SH-SY5Y (cell line): Measurements from ENCODE around the gene ARFGAP3.

Source experiments
- GATA2 ChIP-seq: IDR thresholded peaks from 2 replicates; pipeline ENCODE4 v1.6.1; 2011; ENCODE audit warnings: mild to moderate bottlenecking, low read depth, low read length
- GATA3 ChIP-seq: IDR thresholded peaks from 2 replicates; pipeline ENCODE4 v1.6.1; 2011; ENCODE audit warnings: low read depth, mild to moderate bottlenecking, low read length, moderate library complexity

The ARFGAP3 gene

DNA sequence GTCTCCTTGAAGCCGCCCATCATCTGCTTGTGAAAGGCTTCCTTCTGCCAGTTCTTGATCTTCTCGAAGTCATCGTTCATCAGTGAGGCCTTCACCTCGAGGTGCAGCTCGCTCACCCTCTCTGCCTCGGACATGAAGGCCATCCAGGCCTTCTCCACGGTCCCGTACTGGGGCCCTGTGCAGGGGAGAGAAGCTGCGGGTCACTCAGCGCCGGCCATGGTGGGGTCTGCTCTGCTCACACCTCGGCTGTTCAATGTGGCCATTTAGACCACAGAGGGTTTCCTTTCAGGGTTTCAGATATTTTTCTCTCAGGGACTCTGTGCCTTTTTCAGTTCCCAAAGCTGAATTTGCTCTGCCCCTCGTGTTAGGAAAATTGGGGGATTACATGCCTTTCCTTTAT is 33.9 kb upstream of the ARFGAP3 start:
- TF ChIP-seq GATA2 = no peak
- TF ChIP-seq GATA3 = no peak

DNA sequence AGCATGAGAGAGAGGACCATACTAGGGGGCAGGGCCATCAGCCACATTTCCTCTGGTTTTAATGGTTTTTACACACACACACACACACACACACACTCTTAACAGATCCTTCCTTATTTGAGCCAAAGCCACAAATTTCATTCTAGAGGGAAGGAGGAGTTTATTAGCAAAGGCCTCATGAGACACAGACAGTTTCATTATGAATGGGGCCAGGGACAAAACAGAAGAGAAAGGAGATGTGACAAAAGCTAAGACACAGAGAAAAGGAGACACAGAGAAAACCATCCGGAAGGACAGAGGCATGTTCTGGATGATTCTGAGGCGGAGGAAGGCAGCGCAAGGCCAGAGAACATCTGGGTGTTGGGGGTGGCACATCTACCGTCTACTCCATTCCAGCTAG is 32.2 kb upstream of the ARFGAP3 start:
- TF ChIP-seq GATA3 (no peak), GATA2 (no peak)

DNA sequence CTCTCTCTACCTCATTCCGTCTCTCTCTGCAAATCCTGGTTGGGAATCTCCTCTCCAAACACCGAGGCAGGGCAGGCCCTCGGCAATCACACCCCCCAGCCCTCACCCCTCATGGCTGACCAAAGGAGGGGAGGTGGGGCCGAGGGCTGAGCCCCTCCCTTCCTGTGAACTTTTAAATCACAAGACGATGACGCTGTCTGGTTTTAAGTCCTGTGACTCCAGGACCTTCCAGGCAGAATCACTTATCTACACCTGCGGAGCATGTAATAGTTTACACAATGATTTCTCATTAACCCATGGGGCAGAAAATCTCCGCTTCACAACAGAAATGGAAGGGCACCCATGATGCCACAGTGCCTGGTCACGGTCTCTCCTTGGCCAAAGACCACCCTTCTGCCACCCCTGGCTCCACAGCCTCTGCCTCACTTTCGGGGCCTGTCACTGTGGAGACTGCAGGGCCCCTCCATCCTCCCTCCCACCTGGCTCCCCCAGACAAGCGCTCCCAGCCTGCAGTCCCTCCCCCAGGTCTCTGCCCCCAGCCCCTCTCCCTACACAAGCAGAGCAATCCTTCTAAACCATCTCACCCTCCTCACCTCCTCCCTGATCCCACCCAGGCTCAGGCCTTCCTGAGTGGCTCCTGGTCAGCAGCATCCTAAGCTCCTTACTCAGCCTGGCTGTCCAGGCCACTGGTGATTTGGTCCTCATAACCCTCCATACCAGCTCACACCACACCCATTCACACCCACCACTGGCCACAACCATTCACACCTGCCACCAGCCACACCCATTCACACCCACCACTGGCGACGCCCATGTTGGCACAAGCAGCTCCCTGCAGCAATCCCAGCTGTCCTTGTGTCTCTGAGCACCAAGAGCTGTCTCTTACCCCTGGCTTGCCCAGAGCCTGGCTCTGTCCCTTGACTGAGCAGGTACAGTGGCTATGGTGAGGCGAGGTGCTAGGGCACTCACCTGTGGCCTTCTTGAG is 30.7 kb upstream of the ARFGAP3 start:
- TF ChIP-seq GATA2 (no peak), GATA3 (no peak)

DNA sequence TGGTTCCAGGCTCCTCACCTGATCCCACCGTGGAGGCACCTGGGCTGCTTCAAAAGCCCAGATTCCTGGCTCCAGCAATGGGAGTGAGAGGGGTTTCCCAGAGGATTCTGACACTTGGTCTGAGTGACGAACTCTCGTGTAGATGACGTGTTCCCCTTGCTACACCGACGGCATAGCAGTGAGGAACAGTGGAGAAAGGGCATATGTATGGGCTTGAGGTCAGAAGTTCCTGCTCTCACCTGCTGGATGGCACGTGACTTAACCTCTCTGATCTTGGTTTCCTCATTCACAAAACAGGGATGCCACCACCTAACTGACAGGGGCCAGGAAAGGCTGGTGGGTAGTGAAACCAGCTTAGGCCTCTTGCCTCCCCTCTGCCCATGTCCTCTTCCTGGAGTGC is 30.0 kb upstream of the ARFGAP3 start:
- no peak for TF ChIP-seq GATA2
- no peak for TF ChIP-seq GATA3

DNA sequence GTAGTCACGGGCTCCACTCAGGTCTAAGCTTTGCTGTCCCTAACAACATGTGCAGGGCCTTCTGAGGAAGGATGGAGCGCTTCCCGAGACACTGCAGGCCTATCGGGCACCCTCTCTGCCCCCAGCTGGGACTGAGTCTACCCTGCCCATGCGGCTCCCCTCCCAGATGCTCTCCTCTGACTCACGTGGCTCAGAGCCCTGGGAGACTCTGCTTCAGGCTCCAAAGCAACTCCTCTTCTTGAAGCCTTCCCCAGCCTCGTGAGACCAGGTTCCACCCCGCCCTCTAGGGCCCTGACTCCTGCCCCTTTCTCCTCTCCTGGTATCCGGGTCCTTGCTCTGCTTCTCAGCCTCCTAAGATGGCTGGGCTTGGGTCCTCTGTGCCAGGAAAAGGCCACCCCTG is 28.4 kb upstream of the ARFGAP3 start:
- TF ChIP-seq GATA2 = no peak
- no peak for TF ChIP-seq GATA3

DNA sequence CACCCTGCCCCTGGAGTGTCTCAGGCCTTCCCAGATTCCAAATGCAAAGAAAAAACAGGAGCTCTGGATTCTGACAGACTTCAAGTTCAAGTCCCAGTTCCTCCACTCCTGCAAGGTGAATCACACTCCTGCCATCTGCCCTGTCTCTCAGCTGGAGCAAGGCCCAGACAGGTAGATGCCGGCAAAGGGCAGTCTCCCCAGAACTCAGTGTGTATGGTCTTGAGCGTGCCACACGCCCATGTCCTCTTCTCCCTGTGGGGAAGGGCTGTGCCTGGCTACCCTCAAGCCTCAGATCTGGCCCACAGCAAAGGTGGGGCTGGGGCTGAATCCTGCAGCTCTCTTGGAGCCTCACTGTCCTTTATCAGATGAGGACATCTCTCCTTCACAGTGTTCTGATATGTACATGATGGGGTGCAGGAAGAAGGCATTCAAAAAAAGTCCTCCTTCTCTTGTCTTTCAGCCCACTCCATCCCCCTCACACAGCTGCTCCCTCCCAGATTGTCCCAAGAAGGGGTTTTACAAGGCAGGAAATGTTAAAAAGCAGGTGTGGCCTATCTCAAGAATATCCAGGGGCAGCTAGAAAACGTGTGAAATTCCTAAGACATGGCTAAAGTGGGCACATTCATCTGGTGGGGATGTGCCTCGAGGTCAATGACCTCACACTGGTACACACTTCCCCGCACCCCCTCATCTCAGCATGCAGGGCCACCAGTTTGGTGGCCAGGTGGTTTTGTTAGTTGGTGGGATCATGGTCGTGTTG is 27.7 kb upstream of the ARFGAP3 start:
- TF ChIP-seq GATA2 (no peak), GATA3 (no peak)

DNA sequence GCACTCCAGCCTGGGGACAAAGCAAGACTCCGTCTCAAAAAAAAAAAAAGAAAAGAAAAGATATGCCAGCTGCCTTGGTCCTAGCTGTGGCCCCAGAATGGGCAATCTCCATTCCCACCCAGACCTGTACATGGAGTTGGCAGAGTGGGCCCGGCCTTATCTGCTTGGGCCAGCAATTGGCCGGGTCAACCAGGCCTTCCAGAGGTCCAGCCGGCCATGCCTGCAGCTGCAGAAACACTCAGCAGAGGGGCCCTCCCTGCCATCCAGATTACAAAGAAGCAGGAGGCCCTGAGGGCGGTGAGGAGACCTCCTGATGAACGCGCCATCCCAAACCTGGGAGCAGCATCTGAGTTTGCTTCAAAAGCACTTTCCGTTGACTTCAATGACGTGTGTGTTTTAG is 26.9 kb upstream of the ARFGAP3 start:
- TF ChIP-seq GATA2 (no peak), GATA3 (no peak)

DNA sequence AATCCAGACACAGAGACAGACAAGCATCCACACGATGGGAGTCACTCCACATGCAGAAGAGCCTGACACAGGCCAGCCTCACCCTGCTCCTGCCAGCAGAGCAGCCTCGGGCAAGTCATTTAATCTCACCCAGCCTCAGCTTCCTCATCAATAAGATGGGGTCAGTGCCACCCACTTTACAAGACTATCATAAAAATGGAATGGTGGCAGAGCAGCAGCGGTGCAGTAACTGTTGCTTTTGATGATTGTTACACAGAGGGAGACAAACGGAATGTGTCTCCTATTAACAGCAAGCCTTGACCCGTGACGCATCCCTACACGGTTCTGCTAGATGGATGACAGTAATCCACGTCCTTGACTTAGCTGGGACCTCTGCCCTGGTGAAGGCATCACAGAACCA is 26.0 kb upstream of the ARFGAP3 start:
- TF ChIP-seq GATA3 (no peak), GATA2 (no peak)

DNA sequence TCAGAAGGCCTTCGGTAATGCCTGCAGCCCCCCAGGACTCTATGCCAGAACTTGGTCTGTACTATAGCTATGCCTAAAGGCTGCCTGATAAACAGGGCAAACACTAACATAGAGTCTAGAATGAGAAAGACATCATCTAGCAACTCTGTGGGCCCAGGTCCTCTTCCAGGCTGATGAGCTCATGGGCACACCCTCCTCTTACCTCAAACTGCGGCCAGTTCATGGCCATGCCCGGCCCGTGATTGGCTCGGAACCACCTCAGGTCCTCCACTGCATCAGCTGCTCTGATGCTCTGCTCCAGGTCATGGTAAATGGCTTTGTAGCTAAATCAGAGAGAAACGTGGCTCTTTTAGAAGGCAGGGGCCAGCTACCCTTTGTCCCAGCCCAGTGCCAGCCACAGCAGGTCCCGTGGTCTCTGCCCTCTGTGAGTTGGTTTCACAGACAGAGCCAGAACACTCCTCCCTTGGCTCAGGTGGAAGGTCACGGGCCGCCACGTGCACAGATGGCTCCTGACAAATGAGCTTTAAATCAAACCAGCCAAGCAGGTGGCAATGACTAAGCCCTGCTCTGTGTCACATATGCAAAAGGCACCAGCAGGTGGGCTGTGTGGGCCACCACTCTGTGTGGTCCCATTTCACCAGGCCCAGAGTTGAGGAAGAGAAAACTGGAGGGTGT is 25.0 kb upstream of the ARFGAP3 start:
- TF ChIP-seq GATA3 (no peak), GATA2 (no peak)

DNA sequence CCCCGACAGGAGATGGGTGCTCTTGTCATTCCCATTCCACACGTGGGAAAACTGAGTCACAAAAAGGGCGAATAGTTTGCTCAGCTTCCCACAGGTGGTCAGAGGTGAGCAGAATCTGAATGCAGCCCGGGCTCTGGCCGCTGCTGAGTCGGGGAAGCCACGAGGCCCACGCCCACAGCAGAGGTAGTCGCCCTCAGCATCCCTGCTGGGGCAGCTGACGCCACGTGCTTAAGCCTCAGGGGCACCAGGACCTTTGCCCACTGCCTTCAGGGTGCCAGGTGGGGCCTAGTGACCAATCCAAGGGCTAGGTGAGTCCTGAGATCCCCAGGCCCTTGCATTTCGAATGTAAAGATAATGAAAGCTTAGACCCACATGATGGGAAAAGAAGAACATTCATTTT is 24.2 kb upstream of the ARFGAP3 start:
- TF ChIP-seq GATA3 (no peak), GATA2 (no peak)

DNA sequence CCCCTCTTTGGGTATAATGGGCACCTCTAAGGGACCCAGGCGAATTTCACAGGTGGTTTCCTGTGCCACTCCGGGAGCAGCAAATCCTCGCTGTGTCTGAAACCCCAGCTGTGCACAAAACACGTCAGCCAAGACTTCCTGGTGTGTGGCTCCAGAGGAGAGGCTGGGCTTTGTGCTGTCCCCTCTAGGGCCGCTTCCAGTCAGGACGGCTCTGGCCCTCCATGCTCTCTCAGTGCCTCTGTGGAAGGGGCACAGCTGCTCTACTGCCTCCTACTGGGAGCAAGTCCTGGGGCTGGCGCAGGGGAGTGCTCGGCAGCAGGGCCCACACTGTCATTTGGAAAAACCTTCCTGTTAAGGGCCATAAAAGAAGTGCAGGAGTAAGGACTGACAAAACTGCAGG is 23.7 kb upstream of the ARFGAP3 start:
- no peak for TF ChIP-seq GATA3
- no peak for TF ChIP-seq GATA2

DNA sequence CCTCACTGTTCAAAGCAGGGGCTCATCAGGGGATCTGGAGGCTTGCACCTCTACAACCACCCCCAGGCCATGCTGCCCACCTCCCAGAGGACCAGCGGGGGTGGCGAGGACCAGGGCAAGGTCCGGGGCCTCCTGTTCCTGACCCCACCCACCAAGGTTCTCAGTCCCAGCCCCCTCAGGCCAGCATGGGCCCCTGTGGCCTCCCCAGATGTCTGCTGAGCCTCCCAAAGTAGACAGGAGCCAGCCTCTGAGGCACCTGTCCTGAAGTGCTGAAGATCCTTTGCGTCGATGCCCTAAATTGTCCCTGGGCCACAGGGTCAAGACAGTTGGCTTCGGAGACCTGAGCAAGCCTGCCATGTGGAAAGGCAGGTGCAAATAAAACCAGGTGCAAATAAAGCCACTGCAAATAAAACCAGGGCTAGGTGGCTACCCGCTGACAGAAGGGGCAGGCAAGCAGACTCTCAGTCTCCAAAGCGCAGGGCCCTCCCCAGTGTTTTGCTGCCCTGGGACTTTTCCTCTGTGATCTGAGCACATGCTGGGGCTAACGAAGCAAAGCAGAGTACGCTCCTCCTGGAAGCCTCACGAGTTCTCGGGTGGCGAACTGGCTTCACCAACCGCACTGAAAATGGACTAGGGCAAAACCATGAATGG is 22.4 kb upstream of the ARFGAP3 start:
- TF ChIP-seq GATA2 (no peak), GATA3 (no peak)

DNA sequence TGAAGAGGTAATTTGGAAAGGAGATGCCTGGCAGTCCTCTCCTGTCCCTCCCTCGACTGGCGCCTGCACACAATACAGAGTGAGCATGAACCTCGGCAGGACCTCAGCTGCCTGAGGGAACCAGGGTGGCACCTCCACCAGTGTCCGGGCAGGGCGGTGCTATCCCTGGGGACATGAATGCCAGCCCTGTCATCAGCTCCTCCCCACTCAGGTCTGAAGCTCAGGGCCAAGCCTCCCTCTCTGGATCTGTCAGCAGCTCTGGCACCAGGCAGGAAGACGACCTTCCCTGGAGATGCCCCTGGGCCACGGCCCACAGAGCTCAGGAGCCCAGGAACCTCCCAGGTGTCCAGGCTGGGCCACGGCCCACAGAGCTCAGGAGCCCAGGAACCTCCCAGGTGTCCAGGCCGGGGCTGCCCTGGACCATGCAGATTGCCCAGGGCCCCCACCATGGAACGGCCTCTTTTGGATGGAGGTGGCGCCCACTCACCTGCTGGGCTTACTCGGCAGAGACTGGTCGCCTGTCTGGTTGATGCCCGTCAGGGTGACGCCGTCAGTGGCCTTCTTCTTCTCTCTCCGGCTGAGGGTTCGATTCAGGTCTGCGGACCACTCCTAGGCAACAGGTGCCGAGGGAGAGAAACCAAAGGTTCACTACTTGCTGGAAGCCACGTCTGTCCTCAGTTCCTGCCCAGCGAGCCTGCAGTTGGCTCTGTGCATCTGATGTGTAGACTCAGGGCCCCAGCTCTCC is 21.7 kb upstream of the ARFGAP3 start:
- TF ChIP-seq GATA3 (no peak), GATA2 (no peak)
